HL-60 (cell line): Measurements from ENCODE around the gene AKR1C2.
"Not testable (repeated sequence)": the region's sequence is repeated elsewhere in the genome, so short reads cannot be mapped to it uniquely, and the experiment has no call there.

Experiments
- CTCF ChIP-seq: IDR thresholded peaks from one replicate; pipeline ENCODE4 v1.5.1; 2011; ENCODE audit warnings: low read length, control low read depth, inconsistent platforms; ENCODE audit not compliant: insufficient read depth
- GABPA ChIP-seq: IDR thresholded peaks from 2 replicates; pipeline ENCODE4 v1.6.1; 2012; ENCODE audit warnings: low read depth

GRCh38 chr10:4970362-4970761 lies 33.3 kb downstream of the AKR1C2 start:
- TF ChIP-seq CTCF, GABPA: not testable (repeated sequence)
